Lower leg skin (tissue), 3 donors: ENCODE results near the gene CDK17.

Experiments
- CTCF ChIP-seq, 3 donors: fragments of 450-650 bp; IDR thresholded peaks; one replicate each; pipeline ENCODE4 v1.5.1; 2016; ENCODE audit warnings: antibody characterized with exemption in 3 of 3, mild to moderate bottlenecking in 3 of 3, moderate library complexity in 2 of 3
- POLR2A ChIP-seq, 2 donors: fragments of 450-650 bp; IDR thresholded peaks; one replicate each; pipeline ENCODE4 v1.6.1; 2016 to 2017; ENCODE audit warnings: antibody characterized with exemption in 2 of 2, mild to moderate bottlenecking in 1 of 2, moderate library complexity in 1 of 2

- no peak for TF ChIP-seq CTCF (IDR thresholded peaks at IDR 0.05)
- TF ChIP-seq POLR2A (IDR thresholded peaks at IDR 0.05): no peak
Observed at GRCh38 chr12:96364092-96364700, 36.0 kb downstream of the CDK17 start.
